ENCODE measurements around the gene DNAJB6. TPM values are rescaled to one million over a fixed set of nuclear protein-coding genes. Genes with fewer than 3 reads are reported as not detected.

Gene DNAJB6
- polyA plus RNA-seq, 3 donors: 66.6 to 117 (median 116) TPM

DNA sequence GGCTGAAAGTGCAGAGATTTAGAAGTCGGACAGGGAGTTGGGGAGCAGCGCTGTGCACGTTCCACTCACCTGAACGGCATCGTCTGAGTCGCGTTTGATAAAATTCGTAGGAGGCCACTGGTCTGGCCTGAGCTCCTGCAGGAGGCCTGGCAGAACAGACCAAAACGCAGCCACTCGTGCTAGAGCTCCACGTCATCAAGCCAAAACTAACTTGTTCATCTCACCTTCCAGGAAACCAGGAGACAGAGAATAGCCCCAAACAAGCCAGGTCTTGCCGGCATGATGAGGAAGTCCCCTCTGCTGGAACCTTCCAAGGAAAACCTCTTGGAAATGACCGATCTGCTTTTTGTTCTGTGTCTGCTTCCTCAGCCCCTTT lies 43.4 kb upstream of the DNAJB6 start:
- Histone ChIP-seq H4K20me1 (ENCODE audit: insufficient read depth, low read length) (no peaks in the 10 kb centered on the region), H3K79me2 (ENCODE audit: insufficient read depth, low read length) (no peaks in the 10 kb centered on the region), H3K36me3 (replicated peaks in 1 of 2; ENCODE audit: control insufficient read depth in 1 of 2, insufficient read depth in 2 of 2, low read length in 2 of 2) (no peaks in the 10 kb centered on the region), H3K27ac (ENCODE audit: low read depth in 1 of 2, low read length in 2 of 2) (no peak overlapping the region), H2AFZ (ENCODE audit: insufficient read depth, low read depth, low read length, poor library complexity, severe bottlenecking) (no peak overlapping the region), H3K4me3 (replicated peaks in 1 of 3; ENCODE audit: low read depth in 2 of 3, low read length in 3 of 3) (no peak overlapping the region), H3K4me1 (ENCODE audit: control insufficient read depth in 1 of 2, insufficient read depth in 2 of 2, low read length in 2 of 2) (peaks cover 2 to 8% of the 10 kb centered on the region in 2 donors), H3K4me2 (replicated peaks; ENCODE audit: extremely low read depth, low read length, poor library complexity, severe bottlenecking) (no peak overlapping the region), H3K27me3 (ENCODE audit: control insufficient read depth in 2 of 2, insufficient read depth in 2 of 2, low read length in 2 of 2) (no peaks in the 10 kb centered on the region), H3K9me3 (replicated peaks in 1 of 2; ENCODE audit: control insufficient read depth in 1 of 2, insufficient read depth in 1 of 2, low read length in 2 of 2) (no peaks in the 10 kb centered on the region), H3K9ac (ENCODE audit: insufficient read depth, low read length, poor library complexity, severe bottlenecking) (no peak overlapping the region)
- DNase-seq: no peak
- Mint-ChIP-seq H3K4me3 (no peak overlapping the region), H3K27me3 (ENCODE audit: low read depth in 3 of 3) (peaks cover 0 to 2% (median 2%) of the 10 kb centered on the region in 3 donors), H3K9me3 (peaks cover 0 to 4% (median 0%) of the 10 kb centered on the region in 7 donors), H3K4me1 (peaks cover 13% of the 10 kb centered on the region), H3K36me3 (no peaks in the 10 kb centered on the region), H3K27ac (no peak overlapping the region)
- 96% methylated on average over 11 of the region's 13 CpGs for WGBS (ENCODE audit: insufficient coverage)
- TF ChIP-seq, protein P1, sequence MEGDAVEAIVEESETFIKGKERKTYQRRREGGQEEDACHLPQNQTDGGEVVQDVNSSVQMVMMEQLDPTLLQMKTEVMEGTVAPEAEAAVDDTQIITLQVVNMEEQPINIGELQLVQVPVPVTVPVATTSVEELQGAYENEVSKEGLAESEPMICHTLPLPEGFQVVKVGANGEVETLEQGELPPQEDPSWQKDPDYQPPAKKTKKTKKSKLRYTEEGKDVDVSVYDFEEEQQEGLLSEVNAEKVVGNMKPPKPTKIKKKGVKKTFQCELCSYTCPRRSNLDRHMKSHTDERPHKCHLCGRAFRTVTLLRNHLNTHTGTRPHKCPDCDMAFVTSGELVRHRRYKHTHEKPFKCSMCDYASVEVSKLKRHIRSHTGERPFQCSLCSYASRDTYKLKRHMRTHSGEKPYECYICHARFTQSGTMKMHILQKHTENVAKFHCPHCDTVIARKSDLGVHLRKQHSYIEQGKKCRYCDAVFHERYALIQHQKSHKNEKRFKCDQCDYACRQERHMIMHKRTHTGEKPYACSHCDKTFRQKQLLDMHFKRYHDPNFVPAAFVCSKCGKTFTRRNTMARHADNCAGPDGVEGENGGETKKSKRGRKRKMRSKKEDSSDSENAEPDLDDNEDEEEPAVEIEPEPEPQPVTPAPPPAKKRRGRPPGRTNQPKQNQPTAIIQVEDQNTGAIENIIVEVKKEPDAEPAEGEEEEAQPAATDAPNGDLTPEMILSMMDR (IDR thresholded peaks at IDR 0.05): no peak
- intact Hi-C loops (cut with micrococcal nuclease): no loop called here

DNA sequence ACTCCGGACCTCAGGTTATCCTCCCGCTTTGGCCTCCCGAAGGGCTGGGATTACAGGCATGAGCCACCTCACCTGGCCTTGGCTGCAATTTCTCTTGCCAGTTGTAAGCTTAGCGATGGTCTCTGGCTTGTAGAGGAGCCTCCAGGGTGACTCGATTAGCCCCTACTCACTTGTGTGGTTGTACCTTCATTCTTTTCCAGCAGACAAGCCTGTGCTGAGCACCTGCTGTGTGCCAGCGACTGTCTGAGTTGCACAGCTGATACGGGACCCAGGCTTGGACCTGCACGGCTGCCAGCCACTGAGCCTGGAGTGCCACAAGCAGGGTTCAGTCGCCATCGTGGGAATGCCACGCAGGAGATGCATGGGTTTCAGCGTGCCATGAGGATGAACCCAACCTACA lies 42.0 kb upstream of the DNAJB6 start:
- H3K4me1 Mint-ChIP-seq: peaks cover 27% of the 10 kb centered on the region
- no peak overlapping the region for H3K27ac Mint-ChIP-seq
- H3K27me3 ChIP-seq (ENCODE audit: control insufficient read depth in 2 of 2, insufficient read depth in 2 of 2, low read length in 2 of 2): no peaks in the 10 kb centered on the region
- WGBS (ENCODE audit: insufficient coverage): 91% methylated on average over 9 of the region's 12 CpGs
- H2AFZ ChIP-seq (ENCODE audit: insufficient read depth, low read depth, low read length, poor library complexity, severe bottlenecking): no peak overlapping the region
- H3K4me1 ChIP-seq (ENCODE audit: control insufficient read depth in 1 of 2, insufficient read depth in 2 of 2, low read length in 2 of 2): peaks cover 16 to 21% of the 10 kb centered on the region in 2 donors
- no peaks in the 10 kb centered on the region for H3K79me2 ChIP-seq (ENCODE audit: insufficient read depth, low read length)
- H3K9me3 Mint-ChIP-seq: no peaks in the 10 kb centered on the region
- no peak overlapping the region for H3K27ac ChIP-seq (ENCODE audit: low read depth in 1 of 2, low read length in 2 of 2)
- H3K4me2 ChIP-seq (replicated peaks; ENCODE audit: extremely low read depth, low read length, poor library complexity, severe bottlenecking): no peak overlapping the region
- no peaks in the 10 kb centered on the region for H3K36me3 ChIP-seq (replicated peaks in 1 of 2; ENCODE audit: control insufficient read depth in 1 of 2, insufficient read depth in 2 of 2, low read length in 2 of 2)
- no peak overlapping the region for H3K4me3 ChIP-seq (replicated peaks in 1 of 3; ENCODE audit: low read depth in 2 of 3, low read length in 3 of 3)
- H3K9ac ChIP-seq (ENCODE audit: insufficient read depth, low read length, poor library complexity, severe bottlenecking): no peak overlapping the region
- intact Hi-C loops (cut with micrococcal nuclease): no loop called here
- no peaks in the 10 kb centered on the region for H3K9me3 ChIP-seq (replicated peaks in 1 of 2; ENCODE audit: control insufficient read depth in 1 of 2, insufficient read depth in 1 of 2, low read length in 2 of 2)
- peaks cover 0 to 5% of the 10 kb centered on the region in 2 donors for H3K36me3 Mint-ChIP-seq
- H4K20me1 ChIP-seq (ENCODE audit: insufficient read depth, low read length): no peaks in the 10 kb centered on the region
- TF ChIP-seq, protein P1 (IDR thresholded peaks at IDR 0.05): no peak
- peaks cover 0 to 2% (median 2%) of the 10 kb centered on the region in 3 donors for H3K27me3 Mint-ChIP-seq (ENCODE audit: low read depth in 3 of 3)
- no peak overlapping the region for H3K4me3 Mint-ChIP-seq
- DNase-seq: peak in 1 of 3 donors; percentile 3
